ENCODE results near the gene LGALSL. TPM values are rescaled to one million over a fixed set of nuclear protein-coding genes. Genes with fewer than 3 reads are reported as not detected.

Gene LGALSL
- 9.6 TPM for polyA plus RNA-seq (2012; ENCODE audit: insufficient read depth, insufficient read length, low read depth)

DNA sequence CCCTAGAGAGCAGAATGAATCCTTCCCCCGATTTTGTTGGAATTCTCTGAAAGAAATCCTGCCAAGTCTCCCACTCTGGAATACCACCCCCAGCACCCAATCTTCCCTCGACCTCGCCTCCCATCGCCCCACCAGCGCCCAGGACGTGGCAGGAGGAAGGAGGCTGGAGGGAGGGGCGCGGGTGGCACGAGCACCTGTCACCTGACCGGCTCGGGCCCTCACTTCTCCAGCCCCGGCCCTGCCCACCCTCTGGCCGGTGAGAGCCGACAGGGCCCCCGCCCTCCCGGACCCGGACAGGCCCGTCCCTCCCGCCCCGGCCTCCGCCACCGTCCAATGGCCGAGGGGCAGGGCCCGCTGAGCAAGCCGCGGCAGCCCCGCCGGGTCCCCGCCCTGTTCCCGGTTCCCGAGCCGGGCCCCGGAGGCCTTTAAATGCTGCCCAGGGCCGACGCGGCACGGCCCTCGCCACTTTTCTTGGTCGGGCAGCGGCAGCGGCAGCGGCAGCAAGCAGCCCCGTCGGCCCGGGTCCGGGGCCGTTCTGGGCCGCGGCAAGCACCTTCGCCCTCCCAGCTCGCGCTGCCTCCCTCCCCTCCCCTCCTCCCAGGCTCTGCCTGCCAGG lies at the start of gene LGALSL:
Gene LGALSL, plus strand, starts transcription at position 393 of the 616 bp plus-strand sequence. CDS start 384 bp downstream, outside the sequence.
- H3K27me3 ChIP-seq: no peaks in the 10 kb centered on the region
- H3K4me3 ChIP-seq (ENCODE audit: low read depth, low read length): peak within 1 kb of the TSS; percentile 66
- H3K9me3 ChIP-seq: no peaks in the 10 kb centered on the region
- peak; percentile 63 for DNase-seq
- H3K4me1 ChIP-seq: no peaks in the 10 kb centered on the region
- no peaks in the 10 kb centered on the region for H3K36me3 ChIP-seq
- TF ChIP-seq, protein P1, sequence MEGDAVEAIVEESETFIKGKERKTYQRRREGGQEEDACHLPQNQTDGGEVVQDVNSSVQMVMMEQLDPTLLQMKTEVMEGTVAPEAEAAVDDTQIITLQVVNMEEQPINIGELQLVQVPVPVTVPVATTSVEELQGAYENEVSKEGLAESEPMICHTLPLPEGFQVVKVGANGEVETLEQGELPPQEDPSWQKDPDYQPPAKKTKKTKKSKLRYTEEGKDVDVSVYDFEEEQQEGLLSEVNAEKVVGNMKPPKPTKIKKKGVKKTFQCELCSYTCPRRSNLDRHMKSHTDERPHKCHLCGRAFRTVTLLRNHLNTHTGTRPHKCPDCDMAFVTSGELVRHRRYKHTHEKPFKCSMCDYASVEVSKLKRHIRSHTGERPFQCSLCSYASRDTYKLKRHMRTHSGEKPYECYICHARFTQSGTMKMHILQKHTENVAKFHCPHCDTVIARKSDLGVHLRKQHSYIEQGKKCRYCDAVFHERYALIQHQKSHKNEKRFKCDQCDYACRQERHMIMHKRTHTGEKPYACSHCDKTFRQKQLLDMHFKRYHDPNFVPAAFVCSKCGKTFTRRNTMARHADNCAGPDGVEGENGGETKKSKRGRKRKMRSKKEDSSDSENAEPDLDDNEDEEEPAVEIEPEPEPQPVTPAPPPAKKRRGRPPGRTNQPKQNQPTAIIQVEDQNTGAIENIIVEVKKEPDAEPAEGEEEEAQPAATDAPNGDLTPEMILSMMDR (IDR thresholded peaks at IDR 0.05; ENCODE audit: low read depth, low read length): no peak

DNA sequence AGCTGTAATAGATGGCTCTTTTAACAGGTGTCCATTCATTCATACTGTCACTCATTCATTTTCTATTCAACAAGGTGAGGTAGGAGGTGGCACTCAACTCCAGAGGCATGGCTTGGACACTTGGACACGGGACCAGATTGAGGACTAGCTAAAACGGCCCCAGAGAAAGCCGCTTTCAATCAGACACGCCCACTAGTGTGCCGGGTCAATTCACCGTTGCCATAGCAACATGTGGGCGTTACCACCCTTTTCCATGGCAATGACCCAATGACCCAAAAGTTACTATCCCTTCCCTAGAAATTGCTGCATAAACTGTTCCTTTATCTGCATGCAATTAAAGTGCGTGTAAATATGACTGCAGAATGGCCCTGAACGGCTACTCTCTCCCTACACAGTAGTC lies 49.2 kb upstream of the LGALSL start:
- no peaks in the 10 kb centered on the region for H3K9me3 ChIP-seq
- no peak overlapping the region for H3K4me3 ChIP-seq (ENCODE audit: low read depth, low read length)
- no peak for DNase-seq
- no peaks in the 10 kb centered on the region for H3K4me1 ChIP-seq
- TF ChIP-seq, protein P1 (IDR thresholded peaks at IDR 0.05; ENCODE audit: low read depth, low read length): no peak
- H3K27me3 ChIP-seq: no peaks in the 10 kb centered on the region
- no peaks in the 10 kb centered on the region for H3K36me3 ChIP-seq

DNA sequence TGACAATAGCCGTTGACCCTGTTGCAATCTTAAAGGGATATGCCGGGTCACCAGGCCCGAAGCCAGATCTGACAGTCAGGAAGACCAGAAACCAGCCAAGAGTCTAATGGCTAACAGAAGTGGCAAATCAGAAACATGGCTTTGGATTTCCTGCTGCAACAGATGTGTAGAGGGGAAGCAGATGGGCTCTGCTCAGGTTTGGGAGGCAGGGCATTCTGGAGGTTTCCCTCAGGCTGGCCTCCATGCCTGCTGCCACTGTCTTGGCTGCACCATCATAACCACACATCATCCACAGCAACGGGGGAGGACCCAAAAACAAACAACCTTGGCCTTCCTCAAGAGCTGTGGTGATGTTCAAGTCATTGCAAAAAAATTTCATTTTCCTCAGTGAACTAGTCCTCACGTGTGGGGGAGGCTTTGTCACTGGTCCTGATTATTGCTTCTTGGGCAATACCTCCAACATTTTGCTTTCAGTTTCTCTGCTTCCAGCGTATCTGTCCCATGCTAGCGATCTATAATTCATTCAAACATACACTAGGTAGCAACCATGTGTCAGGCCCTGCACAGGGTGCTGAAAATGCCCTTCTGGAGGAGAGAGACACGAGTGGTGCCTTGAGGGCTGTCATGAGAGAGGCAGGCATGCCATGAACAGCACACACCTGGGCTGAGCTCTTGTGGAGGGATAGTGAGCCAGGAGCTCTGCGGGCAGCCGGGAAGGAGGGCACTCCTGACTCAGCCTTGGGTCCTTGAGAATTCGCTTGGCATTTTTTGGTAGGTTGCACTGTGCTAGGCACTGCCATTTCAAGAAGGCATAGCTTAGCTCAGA lies 48.2 kb upstream of the LGALSL start:
- H3K4me1 ChIP-seq: no peaks in the 10 kb centered on the region
- DNase-seq: no peak

DNA sequence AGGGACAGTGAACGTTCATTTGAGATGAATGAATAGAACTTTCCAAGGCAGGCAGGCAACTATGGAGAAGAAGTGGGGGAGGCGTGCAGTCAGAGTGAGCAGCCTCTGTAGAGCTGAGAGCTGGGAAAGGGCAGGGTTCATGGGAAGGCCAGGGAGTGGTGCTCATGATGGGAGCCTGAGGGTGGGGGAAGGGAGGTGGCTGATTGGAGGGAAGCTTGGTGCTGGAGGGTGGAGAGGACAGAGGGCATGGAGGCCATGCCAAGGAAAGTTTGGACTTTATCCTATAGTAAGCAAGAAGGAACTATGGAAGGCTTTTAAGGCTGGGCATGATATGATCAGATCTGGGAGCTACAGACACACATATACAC lies 47.6 kb upstream of the LGALSL start:
- TF ChIP-seq, protein P1 (IDR thresholded peaks at IDR 0.05; ENCODE audit: low read depth, low read length): no peak
- H3K4me1 ChIP-seq: no peaks in the 10 kb centered on the region
- H3K9me3 ChIP-seq: no peaks in the 10 kb centered on the region
- no peaks in the 10 kb centered on the region for H3K36me3 ChIP-seq
- no peaks in the 10 kb centered on the region for H3K27me3 ChIP-seq
- DNase-seq: no peak
- no peak overlapping the region for H3K4me3 ChIP-seq (ENCODE audit: low read depth, low read length)

More for the DNA sequence above, 48.2 kb upstream of the LGALSL start:
- Histone ChIP-seq H3K36me3 (no peaks in the 10 kb centered on the region), H3K4me3 (ENCODE audit: low read depth, low read length) (no peak overlapping the region), H3K27me3 (no peaks in the 10 kb centered on the region), H3K9me3 (no peaks in the 10 kb centered on the region)
- TF ChIP-seq, protein P1 (IDR thresholded peaks at IDR 0.05; ENCODE audit: low read depth, low read length): no peak

DNA sequence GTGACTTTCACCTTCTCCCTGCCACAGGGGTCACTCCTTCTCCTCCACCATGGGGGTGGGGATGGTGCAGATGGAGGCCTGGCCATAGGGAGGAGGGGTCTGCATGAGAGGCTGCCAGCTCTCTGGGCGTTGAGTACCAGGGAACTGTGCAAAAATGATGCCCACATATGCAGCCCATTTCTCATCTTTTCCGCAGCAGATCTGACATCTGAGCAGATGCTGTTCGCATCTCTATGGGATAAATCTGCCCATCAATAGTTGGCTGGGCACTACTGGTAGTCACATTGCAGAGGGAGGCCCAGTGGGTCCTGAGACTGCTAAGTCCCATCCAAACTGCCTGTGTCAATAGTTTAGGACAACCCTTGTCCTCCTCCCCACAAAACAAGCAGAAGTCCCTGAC lies 45.9 kb upstream of the LGALSL start:
- DNase-seq: no peak
- Histone ChIP-seq H3K9me3 (no peaks in the 10 kb centered on the region), H3K4me1 (no peaks in the 10 kb centered on the region), H3K36me3 (no peaks in the 10 kb centered on the region), H3K27me3 (no peaks in the 10 kb centered on the region), H3K4me3 (ENCODE audit: low read depth, low read length) (no peak overlapping the region)
- TF ChIP-seq, protein P1 (IDR thresholded peaks at IDR 0.05; ENCODE audit: low read depth, low read length): no peak

DNA sequence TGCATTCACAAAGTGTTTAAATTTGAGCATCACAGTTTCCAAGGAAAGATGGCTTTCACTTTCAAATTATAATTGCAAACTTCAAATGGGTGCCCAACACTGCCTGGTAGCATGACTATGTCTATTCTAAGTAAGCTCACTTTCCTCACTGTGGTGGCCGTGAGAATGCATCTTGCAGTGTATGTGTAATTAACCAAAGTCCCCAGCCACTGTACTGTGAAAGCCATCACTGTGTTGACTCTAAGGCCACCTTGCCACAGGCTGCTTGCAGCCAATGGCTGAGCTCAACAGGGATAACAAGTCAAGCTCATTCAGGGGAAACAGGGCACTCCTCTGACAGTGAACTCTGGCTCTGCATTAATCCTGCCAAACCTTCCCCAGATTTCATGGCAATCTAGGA lies 43.3 kb upstream of the LGALSL start:
- Histone ChIP-seq H3K4me1 (no peaks in the 10 kb centered on the region), H3K4me3 (ENCODE audit: low read depth, low read length) (no peak overlapping the region), H3K9me3 (no peaks in the 10 kb centered on the region), H3K36me3 (no peaks in the 10 kb centered on the region), H3K27me3 (no peaks in the 10 kb centered on the region)
- TF ChIP-seq, protein P1 (IDR thresholded peaks at IDR 0.05; ENCODE audit: low read depth, low read length): no peak
- DNase-seq: no peak
